Stomach (tissue), 9 donors: ENCODE results near the gene CRACR2A. TPM values are rescaled to one million over a fixed set of nuclear protein-coding genes. Genes with fewer than 3 reads are reported as not detected.

ENCODE experiments used
- DNase-seq, 2 donors: peaks; one replicate each; pipeline versions ENCODE4 v3.0.0 to v3.0.0-alpha.2; 2013 to 2019
- H3K27ac ChIP-seq, 5 donors: fragments of 200-600 bp in 4 of 5; sonication (generic) in 4 of 5; one replicate each; pipeline ENCODE4 v1.5.1; 2013 to 2019; ENCODE audit warnings: mild to moderate bottlenecking in 1 of 5, moderate library complexity in 1 of 5
- H3K27me3 ChIP-seq, 3 donors: fragments of 200-600 bp; sonication (generic); one replicate each; pipeline ENCODE4 v1.5.1; 2017 to 2019; ENCODE audit warnings: mixed run types in 1 of 3
- H3K36me3 ChIP-seq, 4 donors: fragments of 200-600 bp; sonication (generic); 1 replicate in 3 of 4; 2 replicates in 1 of 4; pipeline ENCODE4 v1.5.1; 2016 to 2019
- H3K4me1 ChIP-seq, 4 donors: fragments of 200-600 bp; sonication (generic); one replicate each; pipeline ENCODE4 v1.5.1; 2016 to 2019
- H3K4me3 ChIP-seq, 4 donors: fragments of 200-600 bp; sonication (generic) in 3 of 4; one replicate each; pipeline ENCODE4 v1.5.1; 2016 to 2019; ENCODE audit warnings: mild to moderate bottlenecking in 1 of 4
- H3K9me3 ChIP-seq, 4 donors: fragments of 200-600 bp; sonication (generic); one replicate each; pipeline ENCODE4 v1.5.1; 2016 to 2019
- EP300 ChIP-seq: sonication (generic); formaldehyde crosslinking; IDR thresholded peaks from one replicate; pipeline ENCODE4 v1.6.1; 2017; ENCODE audit warnings: antibody characterized with exemption
- POLR2A ChIP-seq, 4 donors: fragments of 450-650 bp; IDR thresholded peaks; one replicate each; pipeline ENCODE4 v1.6.1; 2016; ENCODE audit warnings: antibody characterized with exemption in 4 of 4, control low read depth in 2 of 4, mild to moderate bottlenecking in 1 of 4, moderate library complexity in 1 of 4
- POLR2AphosphoS5 ChIP-seq, 3 donors: sonication (generic); formaldehyde crosslinking; IDR thresholded peaks; one replicate each; pipeline ENCODE4 v1.6.1; 2016; ENCODE audit warnings: antibody characterized with exemption in 3 of 3
- WGBS, 5 donors: extraction: QIAGEN DNeasy Blood & Tissue Kit in 3 of 5; methylation state at CpG; one replicate each; pipeline versions ENCODE4 v1.1.5 to v1.1.7; 2013 to 2018; 5-methylcytosine and 5-hydroxymethylcytosine counted together
- intact Hi-C: fragments of 100-400 bp; cut with DNase I; formaldehyde crosslinking; loops from one replicate; pipeline ENCODE4 v1.15.1; 2023; ENCODE audit warnings: low total_unique reads
- polyA plus RNA-seq, 3 donors: library from polyadenylated mRNA; stranded (reverse); fragments of 200-250 nt; gene quantifications; one replicate each; pipeline ENCODE4 v1.2.3, GENCODE V29; 2013
- total RNA-seq, 5 donors: library from RNA; depleted of rRNA; stranded (reverse); fragments of >200 nt; gene quantifications; one replicate each; pipeline versions ENCODE4 v1.1.0 to v1.2.3, GENCODE V29; 2014 to 2016
- TF ChIP-seq, protein P1 (sequence below), 7 experiments: fragments of 450-650 bp in 4 of 7; fragments of 200-600 bp in 3 of 7; sonication (generic) in 3 of 7; IDR thresholded peaks; one replicate each; pipeline ENCODE4 v1.5.1; 2016 to 2019; ENCODE audit warnings: antibody characterized with exemption in 7 of 7, control low read depth in 2 of 7, mild to moderate bottlenecking in 1 of 7
- donor health status: healthy with polysubstance abuse.
- donor health status: Bipolar disorder and iron deficiency.
- donor health status: healthy.

Gene CRACR2A
- total and polyA plus RNA-seq, 8 donors = 0.15 to 66.6 (median 3.1) TPM

- TF ChIP-seq, protein P1, sequence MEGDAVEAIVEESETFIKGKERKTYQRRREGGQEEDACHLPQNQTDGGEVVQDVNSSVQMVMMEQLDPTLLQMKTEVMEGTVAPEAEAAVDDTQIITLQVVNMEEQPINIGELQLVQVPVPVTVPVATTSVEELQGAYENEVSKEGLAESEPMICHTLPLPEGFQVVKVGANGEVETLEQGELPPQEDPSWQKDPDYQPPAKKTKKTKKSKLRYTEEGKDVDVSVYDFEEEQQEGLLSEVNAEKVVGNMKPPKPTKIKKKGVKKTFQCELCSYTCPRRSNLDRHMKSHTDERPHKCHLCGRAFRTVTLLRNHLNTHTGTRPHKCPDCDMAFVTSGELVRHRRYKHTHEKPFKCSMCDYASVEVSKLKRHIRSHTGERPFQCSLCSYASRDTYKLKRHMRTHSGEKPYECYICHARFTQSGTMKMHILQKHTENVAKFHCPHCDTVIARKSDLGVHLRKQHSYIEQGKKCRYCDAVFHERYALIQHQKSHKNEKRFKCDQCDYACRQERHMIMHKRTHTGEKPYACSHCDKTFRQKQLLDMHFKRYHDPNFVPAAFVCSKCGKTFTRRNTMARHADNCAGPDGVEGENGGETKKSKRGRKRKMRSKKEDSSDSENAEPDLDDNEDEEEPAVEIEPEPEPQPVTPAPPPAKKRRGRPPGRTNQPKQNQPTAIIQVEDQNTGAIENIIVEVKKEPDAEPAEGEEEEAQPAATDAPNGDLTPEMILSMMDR (IDR thresholded peaks at IDR 0.05) = no peak
- TF ChIP-seq POLR2AphosphoS5 (IDR thresholded peaks at IDR 0.05) (no peak), EP300 (no peak), POLR2A (IDR thresholded peaks at IDR 0.05) (no peak)
- no peaks in the 10 kb centered on the region for H3K27me3 ChIP-seq
- WGBS, 5 donors = 86 to 90% (median 88%) methylated on average over 5 of the region's 5 CpGs
- intact Hi-C loops = no loop called here
- no peak for DNase-seq
- H3K9me3 ChIP-seq = no peaks in the 10 kb centered on the region
- H3K4me3 ChIP-seq = no peak overlapping the region
- H3K4me1 ChIP-seq = no peaks in the 10 kb centered on the region
- no peak overlapping the region for H3K27ac ChIP-seq
- H3K36me3 ChIP-seq = peaks cover 0 to 20% (median 7%) of the 10 kb centered on the region in 4 donors
Measured at GRCh38 chr12:3647504-3647903, 105.4 kb downstream of the CRACR2A start.

DNA sequence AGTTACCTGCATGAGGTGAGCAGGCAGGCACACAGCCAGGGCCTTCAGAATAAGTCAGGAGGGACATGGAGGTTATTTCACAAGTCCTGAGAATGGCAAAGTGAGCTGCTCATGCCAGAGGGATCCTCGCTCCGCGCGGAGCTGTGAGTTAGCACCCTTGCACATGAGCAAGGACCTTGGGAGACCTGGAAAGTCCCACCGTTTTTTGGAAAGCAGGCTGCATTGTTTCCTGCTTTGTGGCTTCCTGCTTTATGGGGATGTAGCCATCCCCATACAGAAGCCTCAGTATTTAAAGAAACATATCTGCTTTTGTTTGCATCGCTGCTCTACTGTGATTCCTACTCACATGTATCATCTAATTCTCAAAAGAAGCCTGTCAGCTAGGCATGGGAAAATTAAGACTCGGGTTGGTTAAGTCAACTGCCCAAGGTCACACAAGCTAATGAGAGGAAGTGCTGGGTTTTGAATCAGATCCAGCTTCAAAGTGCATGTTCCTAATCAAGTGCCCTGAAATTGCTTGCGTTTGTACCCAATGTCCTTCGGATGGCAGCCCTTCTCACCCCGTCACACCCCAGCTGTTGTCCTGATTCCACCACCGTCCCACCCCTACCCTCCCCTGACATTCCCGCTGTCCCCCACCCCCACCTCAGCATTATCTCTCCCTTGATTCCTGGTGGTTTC, 106.2 kb downstream of the CRACR2A start:
- H3K9me3 ChIP-seq = no peaks in the 10 kb centered on the region
- no peak overlapping the region for H3K4me3 ChIP-seq
- H3K27me3 ChIP-seq = no peaks in the 10 kb centered on the region
- no peak for DNase-seq
- H3K36me3 ChIP-seq = peaks cover 0 to 20% (median 7%) of the 10 kb centered on the region in 4 donors
- intact Hi-C loops = no loop called here
- H3K27ac ChIP-seq = no peak overlapping the region
- H3K4me1 ChIP-seq = no peaks in the 10 kb centered on the region
- WGBS, 5 donors = 66 to 81% (median 74%) methylated on average over 12 of the region's 12 CpGs
- TF ChIP-seq POLR2A (IDR thresholded peaks at IDR 0.05) = no peak
- TF ChIP-seq EP300 = no peak
- TF ChIP-seq POLR2AphosphoS5 (IDR thresholded peaks at IDR 0.05) = no peak
- TF ChIP-seq, protein P1 (IDR thresholded peaks at IDR 0.05) = no peak

- no peak overlapping the region for H3K4me3 ChIP-seq
- H3K27me3 ChIP-seq = no peaks in the 10 kb centered on the region
- H3K9me3 ChIP-seq = no peaks in the 10 kb centered on the region
- no peak for TF ChIP-seq EP300
- TF ChIP-seq, protein P1 (IDR thresholded peaks at IDR 0.05) = no peak
- TF ChIP-seq POLR2AphosphoS5 (IDR thresholded peaks at IDR 0.05) = no peak
- TF ChIP-seq POLR2A (IDR thresholded peaks at IDR 0.05) = no peak
- intact Hi-C loops = no loop called here
- DNase-seq = no peak
- peaks cover 0 to 20% (median 7%) of the 10 kb centered on the region in 4 donors for H3K36me3 ChIP-seq
- no peaks in the 10 kb centered on the region for H3K4me1 ChIP-seq
- WGBS, 5 donors = 87 to 92% (median 90%) methylated on average over 4 of the region's 4 CpGs
- no peak overlapping the region for H3K27ac ChIP-seq
Measured at GRCh38 chr12:3645091-3645490, 107.8 kb downstream of the CRACR2A start.

GRCh38 chr12:3644104-3644503, 108.8 kb downstream of the CRACR2A start:
- Histone ChIP-seq H3K27ac (no peak overlapping the region), H3K4me3 (no peak overlapping the region), H3K27me3 (no peaks in the 10 kb centered on the region), H3K36me3 (peaks cover 0 to 20% (median 7%) of the 10 kb centered on the region in 4 donors), H3K9me3 (no peaks in the 10 kb centered on the region), H3K4me1 (no peaks in the 10 kb centered on the region)
- TF ChIP-seq POLR2A (IDR thresholded peaks at IDR 0.05) (no peak), EP300 (no peak), POLR2AphosphoS5 (IDR thresholded peaks at IDR 0.05) (no peak)
- TF ChIP-seq, protein P1 (IDR thresholded peaks at IDR 0.05) = no peak
- intact Hi-C loops = no loop called here
- DNase-seq = peak in 1 of 2 donors; percentile 24
- 61 to 72% (median 64%) methylated on average over 8 of the region's 8 CpGs for WGBS, 5 donors
